ENCODE data around the gene TTLL7. TPM values are rescaled to one million over a fixed set of nuclear protein-coding genes. Genes with fewer than 3 reads are reported as not detected.

TTLL7 gene
- total and polyA plus RNA-seq, 2 experiments from 2014 or later, result 2.7 to 2.9 TPM

DNA sequence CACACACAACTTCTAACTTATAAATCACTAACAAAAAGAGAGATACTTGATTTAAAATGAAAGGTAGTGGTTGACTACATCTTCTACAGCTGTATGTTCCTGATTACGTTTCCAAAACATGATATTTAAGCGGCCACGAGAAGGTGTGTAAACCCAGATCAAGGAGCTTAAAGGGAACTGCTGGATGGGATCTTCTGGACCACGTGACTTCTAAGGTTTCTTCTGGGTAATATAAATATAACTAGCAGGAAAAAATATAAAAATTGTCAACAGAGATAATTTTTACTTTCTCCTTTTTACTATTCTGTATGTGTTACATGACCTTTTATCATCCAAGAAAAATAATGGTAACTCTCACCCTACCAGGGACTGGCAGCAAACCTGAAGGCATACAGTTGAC is 66.2 kb downstream of the TTLL7 start:
- no peaks in the 10 kb centered on the region for H3K9me3 ChIP-seq (ENCODE audit: low read depth)
- no peaks in the 10 kb centered on the region for H3K79me2 ChIP-seq (ENCODE audit: insufficient read depth)
- no peaks in the 10 kb centered on the region for H3K36me3 ChIP-seq (ENCODE audit: low read depth)
- no peaks in the 10 kb centered on the region for H4K20me1 ChIP-seq (ENCODE audit: insufficient read depth)
- H3F3A ChIP-seq (ENCODE audit: insufficient read depth), result no peaks in the 10 kb centered on the region
- 95 to 98% methylated on average over 4 of the region's 4 CpGs for WGBS, 2 experiments (ENCODE audit: low coverage in 1 of 2, low lambda C conversion rate in 2 of 2, missing lambda C conversion rate in 2 of 2)
- H3K4me3 ChIP-seq, result no peak overlapping the region
- H3K4me2 ChIP-seq (ENCODE audit: unreplicated experiment), result no peak overlapping the region
- in situ Hi-C loops (cut with MboI), result loop anchor here (25.0 kb wide), 1 partner anchor 830 kb away; no protein-coding TSS in a partner anchor
- H3K4me1 ChIP-seq (ENCODE audit: insufficient read depth), result no peaks in the 10 kb centered on the region
- no peak for TF ChIP-seq EZH2 (IDR thresholded peaks at IDR 0.05; ENCODE audit: insufficient read depth, poor library complexity, severe bottlenecking)
- no peak for TF ChIP-seq EZH2phosphoT487 (IDR thresholded peaks at IDR 0.05; ENCODE audit: insufficient read depth, low read depth)
- H3K27ac ChIP-seq, result no peak overlapping the region
- H3K9me2 ChIP-seq (ENCODE audit: insufficient read depth), result no peaks in the 10 kb centered on the region
- H3K27me3 ChIP-seq (replicated peaks; ENCODE audit: insufficient read depth), result no peaks in the 10 kb centered on the region
- no peak overlapping the region for H2AFZ ChIP-seq
- DNase-seq, result no peak
- H3K9ac ChIP-seq, result no peak overlapping the region

DNA sequence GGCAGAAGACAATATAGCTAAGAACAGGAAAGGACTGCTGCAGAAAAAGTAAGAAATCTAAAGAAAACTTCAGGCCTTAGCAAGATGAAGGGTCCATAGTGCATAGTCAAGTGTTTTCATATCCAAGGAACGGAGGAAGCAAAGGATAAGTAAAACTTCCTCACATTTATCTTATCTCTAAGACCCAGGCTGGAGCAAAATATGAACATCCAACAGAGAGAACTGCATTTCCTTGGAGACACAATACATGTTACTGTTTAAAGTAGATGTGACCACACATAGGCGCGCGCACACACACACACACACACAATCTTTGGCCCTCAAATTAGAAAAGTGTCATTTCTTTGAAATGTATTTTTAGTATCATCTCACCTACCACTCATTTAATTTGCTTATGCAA is 66.7 kb downstream of the TTLL7 start:
- Histone ChIP-seq H3F3A (ENCODE audit: insufficient read depth) (no peaks in the 10 kb centered on the region), H3K79me2 (ENCODE audit: insufficient read depth) (no peaks in the 10 kb centered on the region), H3K36me3 (ENCODE audit: low read depth) (no peaks in the 10 kb centered on the region), H3K9me3 (ENCODE audit: low read depth) (no peaks in the 10 kb centered on the region), H3K9me2 (ENCODE audit: insufficient read depth) (no peaks in the 10 kb centered on the region), H3K27ac (no peak overlapping the region), H3K4me2 (ENCODE audit: unreplicated experiment) (no peak overlapping the region), H3K4me3 (no peak overlapping the region), H4K20me1 (ENCODE audit: insufficient read depth) (no peaks in the 10 kb centered on the region), H2AFZ (peak overlapping the region; percentile 34; the same call in 1 of the 2 replicates), H3K27me3 (replicated peaks; ENCODE audit: insufficient read depth) (no peaks in the 10 kb centered on the region), H3K4me1 (ENCODE audit: insufficient read depth) (no peaks in the 10 kb centered on the region), H3K9ac (no peak overlapping the region)
- no peak for DNase-seq
- 73 to 74% methylated on average over 4 of the region's 4 CpGs for WGBS, 2 experiments (ENCODE audit: low coverage in 1 of 2, low lambda C conversion rate in 2 of 2, missing lambda C conversion rate in 2 of 2)
- TF ChIP-seq EZH2phosphoT487 (IDR thresholded peaks at IDR 0.05; ENCODE audit: insufficient read depth, low read depth) (no peak), EZH2 (IDR thresholded peaks at IDR 0.05; ENCODE audit: insufficient read depth, poor library complexity, severe bottlenecking) (no peak)
- in situ Hi-C loops (cut with MboI), result loop anchor here (25.0 kb wide), 1 partner anchor 830 kb away; no protein-coding TSS in a partner anchor

DNA sequence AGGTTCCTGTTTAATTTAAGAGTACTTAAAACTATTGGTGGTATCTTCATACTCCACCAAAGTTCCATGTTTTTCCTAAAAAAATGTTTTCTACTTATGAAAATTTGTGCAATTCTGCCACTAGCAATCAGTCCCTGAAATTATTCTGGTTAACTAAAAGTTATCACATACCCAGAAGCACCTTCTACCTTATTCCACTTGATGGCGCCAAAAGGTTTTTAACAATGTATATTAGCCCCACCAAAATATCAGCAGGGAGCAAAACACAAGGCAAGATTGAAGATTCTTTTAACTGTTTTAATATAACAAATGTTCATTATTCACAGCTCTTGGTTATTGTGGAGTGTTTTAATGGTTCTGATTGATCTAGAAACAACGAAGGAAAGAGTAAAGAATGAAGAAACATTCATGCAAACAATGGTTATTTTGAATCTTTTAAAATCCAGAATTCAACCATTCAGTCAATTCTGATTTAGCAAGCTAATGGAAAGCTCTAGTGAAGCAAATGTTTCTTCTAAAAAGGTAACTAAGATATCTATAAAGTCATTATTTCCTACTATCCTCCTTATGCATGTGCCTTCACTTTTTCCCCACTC is 67.2 kb downstream of the TTLL7 start:
- no peak overlapping the region for H3K4me3 ChIP-seq
- no peaks in the 10 kb centered on the region for H3K4me1 ChIP-seq (ENCODE audit: insufficient read depth)
- no peaks in the 10 kb centered on the region for H3K79me2 ChIP-seq (ENCODE audit: insufficient read depth)
- no peaks in the 10 kb centered on the region for H3K9me3 ChIP-seq (ENCODE audit: low read depth)
- H3K36me3 ChIP-seq (ENCODE audit: low read depth), result no peaks in the 10 kb centered on the region
- no peaks in the 10 kb centered on the region for H3K9me2 ChIP-seq (ENCODE audit: insufficient read depth)
- peak; percentile 81 for DNase-seq
- H3K4me2 ChIP-seq (ENCODE audit: unreplicated experiment), result no peak overlapping the region
- peak overlapping the region; percentile 34 for H2AFZ ChIP-seq
- no peaks in the 10 kb centered on the region for H3K27me3 ChIP-seq (replicated peaks; ENCODE audit: insufficient read depth)
- TF ChIP-seq EZH2 (IDR thresholded peaks at IDR 0.05; ENCODE audit: insufficient read depth, poor library complexity, severe bottlenecking) (no peak), EZH2phosphoT487 (IDR thresholded peaks at IDR 0.05; ENCODE audit: insufficient read depth, low read depth) (no peak)
- 2 to 5% methylated on average over 2 of the region's 2 CpGs for WGBS, 2 experiments (ENCODE audit: low coverage in 1 of 2, low lambda C conversion rate in 2 of 2, missing lambda C conversion rate in 2 of 2)
- no peak overlapping the region for H3K27ac ChIP-seq
- in situ Hi-C loops (cut with MboI), result loop anchor here (25.0 kb wide), 1 partner anchor 831 kb away; no protein-coding TSS in a partner anchor
- H3K9ac ChIP-seq, result no peak overlapping the region
- H3F3A ChIP-seq (ENCODE audit: insufficient read depth), result no peaks in the 10 kb centered on the region
- H4K20me1 ChIP-seq (ENCODE audit: insufficient read depth), result no peaks in the 10 kb centered on the region

DNA sequence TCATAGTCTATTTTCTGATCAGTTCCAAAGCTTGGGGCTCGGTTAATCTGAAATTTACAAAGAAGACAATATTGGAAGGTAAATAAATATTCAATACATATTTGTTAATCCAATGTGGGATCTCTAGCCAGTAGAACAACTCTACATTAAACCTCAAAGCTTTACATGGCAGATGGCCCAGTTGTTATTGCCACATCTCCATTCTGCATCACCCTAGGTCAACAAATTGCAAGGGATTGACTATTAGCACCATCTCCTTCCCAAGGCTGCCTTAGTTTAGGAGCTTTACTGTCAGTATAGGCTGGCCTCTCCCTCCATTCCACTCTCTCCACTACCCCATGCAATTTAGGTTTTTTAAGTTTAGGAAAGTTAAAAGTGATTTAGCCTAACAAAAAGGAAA is 69.7 kb downstream of the TTLL7 start:
- no peaks in the 10 kb centered on the region for H3F3A ChIP-seq (ENCODE audit: insufficient read depth)
- in situ Hi-C loops (cut with MboI), result loop anchor here (10.0 to 25.0 kb wide), 3 partner anchors 186 to 833 kb away; no protein-coding TSS in a partner anchor
- WGBS, 2 experiments (ENCODE audit: low coverage in 1 of 2, low lambda C conversion rate in 2 of 2, missing lambda C conversion rate in 2 of 2), result 95 to 100% methylated on average over 1 of the region's 1 CpG
- H3K79me2 ChIP-seq (ENCODE audit: insufficient read depth), result no peaks in the 10 kb centered on the region
- no peak overlapping the region for H3K27ac ChIP-seq
- H3K9ac ChIP-seq, result no peak overlapping the region
- no peaks in the 10 kb centered on the region for H3K9me3 ChIP-seq (ENCODE audit: low read depth)
- no peaks in the 10 kb centered on the region for H3K36me3 ChIP-seq (ENCODE audit: low read depth)
- no peaks in the 10 kb centered on the region for H3K27me3 ChIP-seq (replicated peaks; ENCODE audit: insufficient read depth)
- no peak for TF ChIP-seq EZH2 (IDR thresholded peaks at IDR 0.05; ENCODE audit: insufficient read depth, poor library complexity, severe bottlenecking)
- no peak for TF ChIP-seq EZH2phosphoT487 (IDR thresholded peaks at IDR 0.05; ENCODE audit: insufficient read depth, low read depth)
- no peaks in the 10 kb centered on the region for H3K9me2 ChIP-seq (ENCODE audit: insufficient read depth)
- DNase-seq, result peak; percentile 68
- no peak overlapping the region for H2AFZ ChIP-seq
- H3K4me1 ChIP-seq (ENCODE audit: insufficient read depth), result no peaks in the 10 kb centered on the region
- H3K4me2 ChIP-seq (ENCODE audit: unreplicated experiment), result no peak overlapping the region
- H4K20me1 ChIP-seq (ENCODE audit: insufficient read depth), result no peaks in the 10 kb centered on the region
- no peak overlapping the region for H3K4me3 ChIP-seq
